ENCODE data around the gene MACROD1.

- no peak for TF ChIP-seq RELA (CRISPR knock-in tag; IDR thresholded peaks at IDR 0.05; ENCODE audit: borderline replicate concordance)
- no peak for TF ChIP-seq TEAD4 (CRISPR knock-in tag; IDR thresholded peaks at IDR 0.05)
- no peak for TF ChIP-seq USF2 (CRISPR knock-in tag; IDR thresholded peaks at IDR 0.05)
Observed at GRCh38 chr11:64170419-64170818, 4.5 kb upstream of the MACROD1 start.

Data from WTC11 (cell line).